Sigmoid colon (tissue), 4 donors: Measurements from ENCODE around the gene CEP152.

Experiments used
- POLR2A ChIP-seq, 2 donors: fragments of 450-650 bp; IDR thresholded peaks; one replicate each; pipeline ENCODE4 v1.6.1; 2016; ENCODE audit warnings: antibody characterized with exemption in 2 of 2, mild to moderate bottlenecking in 2 of 2, moderate library complexity in 2 of 2
- POLR2AphosphoS5 ChIP-seq, 4 donors: sonication (generic); formaldehyde crosslinking; IDR thresholded peaks; one replicate each; pipeline ENCODE4 v1.6.1; 2017; ENCODE audit warnings: antibody characterized with exemption in 4 of 4
- TF ChIP-seq, protein P1 (sequence below), 4 experiments: fragments of 450-650 bp in 3 of 4; fragments of 200-600 bp in 1 of 4; IDR thresholded peaks; one replicate each; pipeline ENCODE4 v1.5.1; 2016 to 2019; ENCODE audit warnings: antibody characterized with exemption in 4 of 4, mild to moderate bottlenecking in 3 of 4, moderate library complexity in 2 of 4

DNA sequence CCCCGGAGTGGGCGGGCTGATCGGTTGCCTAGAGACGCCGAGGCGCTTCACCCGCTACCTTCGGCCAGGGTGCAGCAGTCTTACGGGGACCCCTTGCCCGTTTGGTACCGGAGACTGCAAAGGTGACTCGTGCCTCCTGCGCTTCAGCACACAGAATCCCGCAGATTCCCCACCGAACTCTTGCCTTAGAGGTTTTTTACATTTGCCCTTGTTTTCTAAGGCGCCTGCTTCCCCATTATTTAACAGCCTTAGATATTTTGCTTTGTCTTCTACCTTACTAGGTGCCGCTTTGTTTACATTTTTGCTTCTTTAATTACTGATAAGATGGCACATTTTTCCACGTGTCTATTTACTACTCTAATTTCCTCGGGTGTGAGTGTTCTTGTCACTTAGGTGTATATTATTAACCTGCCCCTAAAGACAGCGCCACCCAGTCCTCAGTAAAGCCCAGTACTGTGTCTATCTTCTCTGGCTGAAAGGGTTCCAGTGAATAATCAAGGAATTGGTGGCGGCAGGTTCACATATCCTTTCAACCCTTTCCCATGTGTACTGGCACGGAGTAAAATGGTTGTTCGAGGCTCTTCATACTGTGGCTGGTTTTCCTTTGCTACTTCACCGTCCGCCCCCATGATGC is 573 bp upstream of the CEP152 start:
- TF ChIP-seq, protein P1, sequence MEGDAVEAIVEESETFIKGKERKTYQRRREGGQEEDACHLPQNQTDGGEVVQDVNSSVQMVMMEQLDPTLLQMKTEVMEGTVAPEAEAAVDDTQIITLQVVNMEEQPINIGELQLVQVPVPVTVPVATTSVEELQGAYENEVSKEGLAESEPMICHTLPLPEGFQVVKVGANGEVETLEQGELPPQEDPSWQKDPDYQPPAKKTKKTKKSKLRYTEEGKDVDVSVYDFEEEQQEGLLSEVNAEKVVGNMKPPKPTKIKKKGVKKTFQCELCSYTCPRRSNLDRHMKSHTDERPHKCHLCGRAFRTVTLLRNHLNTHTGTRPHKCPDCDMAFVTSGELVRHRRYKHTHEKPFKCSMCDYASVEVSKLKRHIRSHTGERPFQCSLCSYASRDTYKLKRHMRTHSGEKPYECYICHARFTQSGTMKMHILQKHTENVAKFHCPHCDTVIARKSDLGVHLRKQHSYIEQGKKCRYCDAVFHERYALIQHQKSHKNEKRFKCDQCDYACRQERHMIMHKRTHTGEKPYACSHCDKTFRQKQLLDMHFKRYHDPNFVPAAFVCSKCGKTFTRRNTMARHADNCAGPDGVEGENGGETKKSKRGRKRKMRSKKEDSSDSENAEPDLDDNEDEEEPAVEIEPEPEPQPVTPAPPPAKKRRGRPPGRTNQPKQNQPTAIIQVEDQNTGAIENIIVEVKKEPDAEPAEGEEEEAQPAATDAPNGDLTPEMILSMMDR (IDR thresholded peaks at IDR 0.05): no peak
- no peak for TF ChIP-seq POLR2A (IDR thresholded peaks at IDR 0.05)
- TF ChIP-seq POLR2AphosphoS5 (IDR thresholded peaks at IDR 0.05): no peak
